Measurements from ENCODE around the gene LRPAP1.

LRPAP1 gene

DNA sequence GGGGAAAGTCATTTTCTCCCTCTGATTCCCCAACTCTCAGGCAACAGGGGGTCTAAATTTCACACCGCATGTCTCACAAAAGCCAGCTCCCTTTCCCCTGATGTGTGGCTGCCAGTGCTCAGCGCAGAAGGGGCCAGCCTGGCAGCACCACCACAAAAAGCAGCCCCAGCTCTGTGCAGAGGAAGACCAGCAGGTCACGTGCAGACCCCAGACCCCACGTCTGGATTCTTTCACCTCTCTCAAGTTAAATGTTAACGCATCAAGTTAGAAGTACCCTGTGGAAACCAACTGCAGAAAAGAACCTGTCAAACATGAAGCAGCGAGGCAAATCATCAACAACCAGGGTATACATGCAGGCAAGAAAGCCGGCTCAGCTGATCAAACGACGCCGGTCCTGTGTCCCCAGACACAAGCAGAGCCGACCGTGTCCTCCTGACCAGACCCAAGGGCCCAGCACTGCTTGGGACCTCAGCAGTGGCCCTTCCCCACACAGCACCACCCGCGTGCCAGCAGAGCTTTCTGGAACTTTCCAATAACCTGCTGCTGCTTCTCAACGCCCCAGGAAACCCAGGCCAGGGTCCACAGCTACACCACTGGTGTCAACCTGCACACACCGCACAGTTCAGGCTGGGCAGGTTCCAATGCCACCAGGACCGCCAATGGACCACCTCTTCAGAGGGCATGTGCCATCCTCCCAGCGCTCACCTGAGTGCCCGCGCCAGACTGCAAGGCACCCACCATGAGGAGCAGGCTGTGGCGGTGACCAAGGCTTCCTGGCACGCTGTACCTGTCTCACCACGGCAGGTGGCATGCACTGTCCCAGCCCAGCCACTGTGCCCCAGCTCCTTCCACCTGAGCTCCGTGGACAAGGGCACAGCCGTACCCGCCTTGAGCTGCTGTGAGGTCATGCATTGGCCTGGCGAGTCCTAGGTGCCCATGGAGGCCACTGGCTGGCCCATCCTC, 4.0 kb downstream of the LRPAP1 start:
- no CpG with 5 or more reads among the region's 27 CpGs for WGBS (ENCODE audit: extremely low coverage, insufficient coverage, insufficient read length)

DNA sequence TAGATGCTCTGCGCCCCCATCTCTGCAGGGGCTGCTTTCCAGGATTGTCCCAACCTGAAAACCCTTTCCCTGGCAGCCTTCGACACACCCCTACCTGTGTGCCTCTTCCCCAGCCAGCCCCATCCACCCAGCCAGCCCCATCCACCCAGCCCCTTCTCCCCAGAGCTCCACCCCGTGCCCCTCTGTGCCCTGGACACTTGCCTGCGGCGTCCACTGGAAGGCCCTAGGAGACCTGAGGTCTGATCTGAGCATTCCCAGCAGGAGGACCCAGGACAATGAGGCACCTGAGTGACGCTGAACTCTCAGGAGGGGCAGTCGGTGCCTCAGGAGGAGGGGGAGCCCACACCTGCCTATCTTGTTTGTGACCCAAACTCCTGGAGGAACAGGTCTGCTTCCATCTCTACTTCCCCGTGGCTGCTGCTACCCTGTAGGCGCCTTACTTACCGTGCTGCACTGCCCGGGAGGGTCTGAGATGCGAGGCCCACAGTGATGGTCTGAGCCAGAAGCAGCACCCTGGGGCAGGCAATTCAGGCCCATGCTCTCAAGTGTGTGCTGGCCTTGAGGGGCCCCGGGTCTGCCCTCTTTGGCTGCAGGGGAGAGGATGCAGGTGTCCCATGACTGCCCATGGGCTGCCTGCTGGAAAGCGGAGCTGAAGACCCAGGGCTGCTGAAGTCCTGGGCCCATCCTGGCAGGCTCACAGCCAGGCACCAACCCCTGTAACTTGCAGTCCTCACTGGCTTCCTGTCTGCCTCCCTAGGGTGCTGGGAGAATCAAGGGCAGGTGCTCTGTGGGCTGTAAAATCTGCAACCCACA, 4.9 kb downstream of the LRPAP1 start:
- Histone ChIP-seq H3K4me1 (ENCODE audit: control insufficient read depth in 1 of 2, insufficient read depth in 2 of 2, low read length in 2 of 2) (peaks cover 10 to 17% of the 10 kb centered on the region in 2 experiments), H3K79me2 (ENCODE audit: control insufficient read depth, insufficient read depth, low read length, poor library complexity) (peaks cover 9% of the 10 kb centered on the region), H4K12ac (ENCODE audit: low read depth, low read length) (no peak overlapping the region), H3K9ac (ENCODE audit: low read length) (no peak overlapping the region), H2AK5ac (ENCODE audit: low read length) (no peak overlapping the region), H4K91ac (ENCODE audit: low read depth, low read length) (no peak overlapping the region), H3K14ac (ENCODE audit: low read length) (no peak overlapping the region), H3K4ac (ENCODE audit: low read depth, low read length) (no peak overlapping the region), H3K4me2 (ENCODE audit: low read length) (no peak overlapping the region), H2BK120ac (ENCODE audit: insufficient read depth, low read length, poor library complexity) (no peak overlapping the region), H3K79me1 (ENCODE audit: low read length) (peaks cover 3% of the 10 kb centered on the region), H2BK12ac (ENCODE audit: low read length) (no peak overlapping the region), H2BK5ac (ENCODE audit: low read depth, low read length, poor library complexity) (no peak overlapping the region), H3K36me3 (ENCODE audit: control insufficient read depth in 1 of 2, insufficient read depth in 2 of 2, low read length in 2 of 2) (peaks cover 41 to 56% of the 10 kb centered on the region in 2 experiments), H3K23ac (ENCODE audit: low read length) (no peak overlapping the region), H3K9me3 (ENCODE audit: insufficient read depth, low read depth, low read length) (peaks cover 1% of the 10 kb centered on the region), H4K8ac (ENCODE audit: low read depth, low read length) (no peak overlapping the region), H3K4me3 (ENCODE audit: low read depth, low read length) (no peak overlapping the region), H3K27me3 (ENCODE audit: insufficient read depth, low read length) (no peaks in the 10 kb centered on the region), H3K27ac (ENCODE audit: low read depth, low read length) (no peak overlapping the region), H2AFZ (ENCODE audit: insufficient read depth, low read length, poor library complexity) (no peak overlapping the region), H3K18ac (ENCODE audit: low read length) (no peak overlapping the region)
- WGBS (ENCODE audit: extremely low coverage, insufficient coverage, insufficient read length), result no CpG with 5 or more reads among the region's 14 CpGs
- DNase-seq, result no peak

More for the DNA sequence above, 4.0 kb downstream of the LRPAP1 start:
- H3K4ac ChIP-seq (ENCODE audit: low read depth, low read length), result peak overlapping the region; percentile 22
- H3K79me2 ChIP-seq (ENCODE audit: control insufficient read depth, insufficient read depth, low read length, poor library complexity), result peaks cover 9% of the 10 kb centered on the region
- H2BK5ac ChIP-seq (ENCODE audit: low read depth, low read length, poor library complexity), result no peak overlapping the region
- H3K27me3 ChIP-seq (ENCODE audit: insufficient read depth, low read length), result no peaks in the 10 kb centered on the region
- no peak overlapping the region for H4K91ac ChIP-seq (ENCODE audit: low read depth, low read length)
- H3K9me3 ChIP-seq (ENCODE audit: insufficient read depth, low read depth, low read length), result peaks cover 1% of the 10 kb centered on the region
- DNase-seq, result no peak
- no peak overlapping the region for H2BK120ac ChIP-seq (ENCODE audit: insufficient read depth, low read length, poor library complexity)
- H3K14ac ChIP-seq (ENCODE audit: low read length), result no peak overlapping the region
- no peak overlapping the region for H3K23ac ChIP-seq (ENCODE audit: low read length)
- peaks cover 10 to 21% of the 10 kb centered on the region in 2 experiments for H3K4me1 ChIP-seq (ENCODE audit: control insufficient read depth in 1 of 2, insufficient read depth in 2 of 2, low read length in 2 of 2)
- no peak overlapping the region for H2AFZ ChIP-seq (ENCODE audit: insufficient read depth, low read length, poor library complexity)
- H2BK12ac ChIP-seq (ENCODE audit: low read length), result no peak overlapping the region
- no peak overlapping the region for H3K27ac ChIP-seq (ENCODE audit: low read depth, low read length)
- H3K36me3 ChIP-seq (ENCODE audit: control insufficient read depth in 1 of 2, insufficient read depth in 2 of 2, low read length in 2 of 2), result peaks cover 33 to 48% of the 10 kb centered on the region in 2 experiments
- H4K8ac ChIP-seq (ENCODE audit: low read depth, low read length), result no peak overlapping the region
- no peak overlapping the region for H2AK5ac ChIP-seq (ENCODE audit: low read length)
- no peak overlapping the region for H3K18ac ChIP-seq (ENCODE audit: low read length)
- peaks cover 3% of the 10 kb centered on the region for H3K79me1 ChIP-seq (ENCODE audit: low read length)
- H3K4me2 ChIP-seq (ENCODE audit: low read length), result no peak overlapping the region
- no peak overlapping the region for H3K4me3 ChIP-seq (ENCODE audit: low read depth, low read length)
- no peak overlapping the region for H3K9ac ChIP-seq (ENCODE audit: low read length)
- no peak overlapping the region for H4K12ac ChIP-seq (ENCODE audit: low read depth, low read length)

DNA sequence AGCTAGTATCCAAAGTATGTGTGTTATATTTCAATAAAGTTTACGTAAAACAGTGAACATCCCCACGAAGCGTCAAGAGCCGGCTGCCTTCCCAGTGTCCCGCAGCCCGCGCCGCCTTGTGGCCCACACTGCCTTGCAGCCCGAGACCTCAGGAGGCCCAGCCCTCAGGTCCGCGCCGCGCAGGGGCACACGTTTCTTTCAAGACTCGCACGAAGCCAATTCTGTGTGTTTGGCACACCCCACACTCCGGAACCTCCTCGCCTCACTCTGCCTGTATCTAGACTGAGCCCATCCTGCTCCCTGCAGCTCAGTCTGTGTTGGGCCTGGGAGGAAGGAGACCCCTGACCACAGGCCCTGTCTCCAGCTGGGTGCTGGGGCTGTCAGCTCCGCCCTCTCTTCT, 5.8 kb downstream of the LRPAP1 start:
- Histone ChIP-seq H2BK120ac (ENCODE audit: insufficient read depth, low read length, poor library complexity) (no peak overlapping the region), H3K4me1 (ENCODE audit: control insufficient read depth in 1 of 2, insufficient read depth in 2 of 2, low read length in 2 of 2) (peaks cover 9 to 14% of the 10 kb centered on the region in 2 experiments), H3K27ac (ENCODE audit: low read depth, low read length) (no peak overlapping the region), H2AFZ (ENCODE audit: insufficient read depth, low read length, poor library complexity) (no peak overlapping the region), H3K79me1 (ENCODE audit: low read length) (no peaks in the 10 kb centered on the region), H3K23ac (ENCODE audit: low read length) (no peak overlapping the region), H4K91ac (ENCODE audit: low read depth, low read length) (no peak overlapping the region), H4K8ac (ENCODE audit: low read depth, low read length) (no peak overlapping the region), H3K18ac (ENCODE audit: low read length) (no peak overlapping the region), H2AK5ac (ENCODE audit: low read length) (no peak overlapping the region), H3K4me2 (ENCODE audit: low read length) (no peak overlapping the region), H3K4me3 (ENCODE audit: low read depth, low read length) (no peak overlapping the region), H3K9me3 (ENCODE audit: insufficient read depth, low read depth, low read length) (peaks cover 1% of the 10 kb centered on the region), H3K27me3 (ENCODE audit: insufficient read depth, low read length) (no peaks in the 10 kb centered on the region), H4K12ac (ENCODE audit: low read depth, low read length) (no peak overlapping the region), H3K4ac (ENCODE audit: low read depth, low read length) (no peak overlapping the region), H3K79me2 (ENCODE audit: control insufficient read depth, insufficient read depth, low read length, poor library complexity) (peaks cover 3% of the 10 kb centered on the region), H2BK5ac (ENCODE audit: low read depth, low read length, poor library complexity) (no peak overlapping the region), H3K9ac (ENCODE audit: low read length) (no peak overlapping the region), H3K36me3 (ENCODE audit: control insufficient read depth in 1 of 2, insufficient read depth in 2 of 2, low read length in 2 of 2) (peaks cover 48 to 61% of the 10 kb centered on the region in 2 experiments), H3K14ac (ENCODE audit: low read length) (no peak overlapping the region), H2BK12ac (ENCODE audit: low read length) (no peak overlapping the region)
- no CpG with 5 or more reads among the region's 19 CpGs for WGBS (ENCODE audit: extremely low coverage, insufficient coverage, insufficient read length)
- DNase-seq, result no peak

DNA sequence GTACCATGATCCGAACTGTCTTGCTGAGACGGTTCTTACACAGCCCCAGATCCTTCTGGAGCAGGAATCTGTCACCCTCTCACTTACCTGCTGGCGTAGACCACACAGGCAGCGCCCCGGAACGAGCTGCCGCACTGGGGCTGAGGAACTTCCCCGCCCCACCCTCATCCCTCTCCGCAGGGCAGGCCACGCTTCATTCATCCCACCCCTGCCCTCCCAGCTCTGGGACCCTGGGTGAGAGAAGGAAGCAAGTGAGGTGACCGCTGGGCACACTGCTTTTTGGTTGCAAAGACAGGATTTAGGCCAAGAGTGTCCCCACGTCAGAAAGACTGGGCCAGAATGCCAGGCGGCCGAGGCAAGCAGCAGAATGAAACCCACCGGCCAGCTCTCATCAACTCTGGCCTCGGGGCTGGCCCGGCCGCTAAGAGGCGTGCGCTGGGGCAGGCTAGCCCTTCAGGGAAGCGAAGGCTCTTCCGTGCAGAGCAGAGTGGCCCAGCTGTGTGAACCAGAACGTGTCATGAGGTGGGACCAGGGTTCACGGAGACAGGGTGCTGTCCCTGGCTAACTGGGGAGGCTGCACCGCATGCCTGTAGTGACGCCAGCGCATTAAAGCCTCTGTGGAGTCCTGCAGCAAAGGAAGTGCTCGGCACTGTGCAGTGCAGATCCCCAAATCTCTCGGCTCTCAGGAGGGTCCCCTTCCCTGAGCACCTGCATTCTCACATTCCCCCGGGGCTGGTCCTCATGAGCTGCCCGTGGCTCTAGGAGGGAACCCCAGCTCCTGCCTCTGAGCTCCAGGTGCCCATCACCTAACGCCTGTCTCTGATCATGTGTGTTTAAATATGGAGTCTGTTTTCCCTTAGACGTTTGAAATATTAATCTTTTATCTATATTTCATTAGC, 6.4 kb downstream of the LRPAP1 start:
- Histone ChIP-seq H2BK120ac (ENCODE audit: insufficient read depth, low read length, poor library complexity) (no peak overlapping the region), H3K23ac (ENCODE audit: low read length) (no peak overlapping the region), H3K4me3 (ENCODE audit: low read depth, low read length) (no peak overlapping the region), H3K79me1 (ENCODE audit: low read length) (no peaks in the 10 kb centered on the region), H3K18ac (ENCODE audit: low read length) (no peak overlapping the region), H3K4me2 (ENCODE audit: low read length) (no peak overlapping the region), H3K36me3 (ENCODE audit: control insufficient read depth in 1 of 2, insufficient read depth in 2 of 2, low read length in 2 of 2) (peaks cover 53 to 67% of the 10 kb centered on the region in 2 experiments), H3K27me3 (ENCODE audit: insufficient read depth, low read length) (no peaks in the 10 kb centered on the region), H3K79me2 (ENCODE audit: control insufficient read depth, insufficient read depth, low read length, poor library complexity) (peaks cover 3% of the 10 kb centered on the region), H3K4me1 (ENCODE audit: control insufficient read depth in 1 of 2, insufficient read depth in 2 of 2, low read length in 2 of 2) (peaks cover 4 to 8% of the 10 kb centered on the region in 2 experiments), H4K12ac (ENCODE audit: low read depth, low read length) (no peak overlapping the region), H3K27ac (ENCODE audit: low read depth, low read length) (no peak overlapping the region), H4K91ac (ENCODE audit: low read depth, low read length) (no peak overlapping the region), H3K9me3 (ENCODE audit: insufficient read depth, low read depth, low read length) (peaks cover 1% of the 10 kb centered on the region), H3K9ac (ENCODE audit: low read length) (no peak overlapping the region), H3K4ac (ENCODE audit: low read depth, low read length) (no peak overlapping the region), H2BK12ac (ENCODE audit: low read length) (no peak overlapping the region), H2AK5ac (ENCODE audit: low read length) (no peak overlapping the region), H3K14ac (ENCODE audit: low read length) (no peak overlapping the region), H2AFZ (ENCODE audit: insufficient read depth, low read length, poor library complexity) (no peak overlapping the region), H2BK5ac (ENCODE audit: low read depth, low read length, poor library complexity) (no peak overlapping the region), H4K8ac (ENCODE audit: low read depth, low read length) (no peak overlapping the region)
- no CpG with 5 or more reads among the region's 33 CpGs for WGBS (ENCODE audit: extremely low coverage, insufficient coverage, insufficient read length)
- DNase-seq, result no peak

Measured in trophoblast cell (in vitro differentiated cells and primary cell).